HG03460 (cell line): Measurements from ENCODE around the gene ELMO3.

Experiments
- ATAC-seq: cut with Tn5 transposase; IDR thresholded peaks from one replicate; pipeline ENCODE4 v1.9.1; 2021; ENCODE audit not compliant: unreplicated experiment

The ELMO3 gene

DNA sequence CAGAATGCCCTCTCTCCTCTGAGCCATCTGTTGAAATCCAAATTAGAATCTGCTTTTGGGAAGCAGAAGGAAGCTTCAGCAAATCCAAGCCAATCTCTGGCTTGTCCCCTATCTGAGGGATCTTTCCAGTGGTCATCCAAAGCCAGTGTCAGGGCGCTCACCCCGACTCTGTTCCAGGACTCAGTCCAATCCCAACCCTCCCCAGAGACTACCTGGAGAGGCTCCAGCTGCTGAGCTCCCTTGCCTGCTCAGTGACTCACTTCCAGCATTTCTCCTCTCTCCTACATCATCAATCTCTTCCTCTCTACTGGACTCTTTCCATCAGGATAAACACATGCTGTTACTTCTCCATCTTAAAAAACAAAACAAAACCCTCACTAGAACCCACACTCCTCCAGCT, 17.6 kb upstream of the ELMO3 start:
- no peak for ATAC-seq

DNA sequence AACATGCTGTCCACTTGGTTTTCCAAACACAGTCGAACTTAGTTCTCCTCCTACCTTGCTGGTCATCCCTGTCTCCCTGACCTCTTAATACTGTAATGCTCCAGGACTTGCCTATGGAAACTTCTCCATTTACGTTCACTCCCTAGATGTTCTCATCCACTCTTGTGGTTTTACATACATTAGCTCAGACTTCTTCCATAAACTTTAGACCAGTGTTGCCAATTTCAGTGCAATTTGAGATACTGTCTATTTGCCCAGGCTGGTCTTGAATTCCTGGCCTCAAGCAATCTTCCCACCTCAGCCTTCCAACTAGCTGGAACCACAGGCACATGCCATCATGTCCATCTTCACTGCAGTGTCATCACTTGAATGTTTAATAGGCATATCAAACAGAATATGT, 16.6 kb upstream of the ELMO3 start:
- ATAC-seq, result no peak

DNA sequence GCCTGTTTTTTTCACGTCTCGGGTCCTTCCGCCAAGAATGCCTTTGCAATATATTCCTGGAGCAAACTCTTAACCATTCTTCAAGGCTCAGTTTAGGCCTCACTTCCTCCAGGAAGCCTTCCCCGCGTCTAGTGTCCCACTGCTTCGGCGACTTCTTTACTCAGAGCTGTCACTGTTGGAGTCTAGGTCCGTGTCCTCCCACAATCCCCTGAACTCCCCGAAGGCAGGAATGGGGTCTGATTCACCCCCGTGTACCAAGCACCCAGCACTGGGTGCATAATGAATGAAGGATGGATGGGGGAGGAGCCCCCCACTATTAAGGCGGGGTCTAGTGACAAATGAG, 15.7 kb upstream of the ELMO3 start:
- no peak for ATAC-seq

DNA sequence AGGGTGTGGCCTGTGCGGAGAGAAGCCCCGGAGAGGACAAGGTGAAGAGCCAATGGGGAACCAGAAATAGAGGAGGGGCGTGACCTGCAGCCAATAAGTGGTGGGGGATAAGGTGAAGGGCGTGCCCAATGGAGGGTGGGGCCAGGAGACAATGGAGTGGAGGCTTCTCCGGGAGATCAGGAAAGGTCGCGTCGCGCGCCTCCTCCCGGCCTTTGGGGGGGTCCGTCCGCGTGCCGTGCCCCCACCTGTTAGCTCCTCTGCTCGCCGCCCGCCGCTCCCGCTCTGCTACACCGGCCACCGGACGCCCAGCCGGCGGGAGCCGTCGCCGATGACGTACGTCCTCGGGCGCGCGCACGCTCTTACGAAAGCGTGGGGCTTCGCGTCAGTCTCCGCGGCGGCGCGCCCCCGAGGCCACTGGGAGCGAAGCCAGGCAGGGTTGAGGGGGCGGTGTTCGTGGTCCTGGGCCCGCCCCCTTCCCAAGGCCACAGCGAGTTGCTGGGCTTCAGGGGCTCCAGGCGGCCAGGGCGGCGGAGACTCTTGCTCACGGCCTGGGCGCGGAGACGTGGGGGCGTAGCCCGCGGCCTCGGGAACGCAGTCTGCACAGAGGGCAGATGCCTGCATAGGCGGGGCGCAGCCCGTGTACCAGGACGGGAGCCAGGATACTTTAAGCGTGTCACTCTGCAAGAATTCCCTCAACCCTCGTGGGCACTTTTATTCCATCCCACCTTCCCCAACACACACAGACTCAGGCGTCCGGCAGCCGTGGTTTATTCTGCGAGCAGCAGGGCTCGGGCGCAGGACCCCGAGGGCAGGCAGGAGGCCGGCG, 15.1 kb upstream of the ELMO3 start, which contains the start of gene MATCAP1:
TSS of gene MATCAP1 (minus strand) at position 337 of the 826 bp plus-strand sequence. CDS start 3,353 bp downstream, outside the sequence.
- ATAC-seq, result peak; percentile 91

DNA sequence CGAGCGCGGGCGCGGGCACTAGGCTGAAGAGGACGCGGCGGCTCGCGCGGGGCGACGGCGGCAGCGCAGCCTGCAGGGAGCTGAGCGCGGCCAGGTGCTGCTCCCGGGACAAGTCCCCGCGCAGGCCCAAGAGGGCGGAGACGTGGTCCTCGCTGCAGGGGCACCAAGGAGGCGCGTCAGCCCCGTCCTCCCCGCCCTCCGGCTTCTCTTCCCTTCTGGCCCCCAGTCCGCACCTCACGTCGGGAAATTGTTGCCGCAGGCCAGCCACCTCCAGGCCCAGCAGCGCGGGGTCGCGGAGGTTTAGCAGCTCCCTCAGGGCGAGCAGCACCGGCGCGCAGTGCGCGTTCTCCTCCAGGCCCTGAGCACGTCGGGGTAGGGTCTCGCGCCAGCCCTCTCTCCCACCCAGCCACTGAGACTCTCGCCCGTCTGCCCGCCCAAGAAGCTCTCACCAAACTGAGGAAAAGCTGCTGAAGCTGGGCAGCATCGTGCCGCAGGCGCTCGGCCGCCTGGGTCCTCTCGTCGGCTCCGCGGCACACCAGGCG, 14.4 kb upstream of the ELMO3 start:
- peak; percentile 3 for ATAC-seq

DNA sequence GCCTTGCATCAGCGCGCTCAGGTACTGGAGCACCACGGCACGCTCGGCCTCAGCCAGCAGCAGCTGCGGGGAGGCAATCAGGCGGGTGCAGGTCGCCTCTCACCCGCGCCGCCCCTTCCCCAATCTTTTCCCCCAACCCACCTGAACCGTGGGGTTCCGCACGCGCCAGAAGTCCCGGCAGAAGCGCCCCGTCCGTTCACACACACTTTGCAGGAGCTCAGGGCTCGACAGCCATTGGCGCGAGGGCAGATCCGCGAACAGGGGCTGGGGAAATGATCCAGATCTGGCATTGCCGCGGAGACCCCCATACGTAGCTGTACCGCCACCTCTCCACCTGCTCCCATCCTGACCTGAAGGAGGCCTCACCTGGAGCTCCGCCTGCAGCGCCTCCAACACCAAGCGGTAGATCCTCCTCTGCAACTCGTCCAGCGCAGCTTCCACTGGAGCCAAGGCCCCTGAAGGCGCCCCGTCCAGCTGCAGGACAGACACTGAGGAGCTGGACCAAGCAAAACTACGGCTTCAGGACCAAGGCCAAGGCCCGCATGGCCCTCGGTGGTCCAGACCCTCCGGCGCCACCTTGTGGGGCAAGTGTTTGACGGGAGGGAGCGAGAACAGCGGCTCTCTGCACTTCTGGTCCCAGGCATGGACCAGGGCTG, 13.8 kb upstream of the ELMO3 start:
- no peak for ATAC-seq

DNA sequence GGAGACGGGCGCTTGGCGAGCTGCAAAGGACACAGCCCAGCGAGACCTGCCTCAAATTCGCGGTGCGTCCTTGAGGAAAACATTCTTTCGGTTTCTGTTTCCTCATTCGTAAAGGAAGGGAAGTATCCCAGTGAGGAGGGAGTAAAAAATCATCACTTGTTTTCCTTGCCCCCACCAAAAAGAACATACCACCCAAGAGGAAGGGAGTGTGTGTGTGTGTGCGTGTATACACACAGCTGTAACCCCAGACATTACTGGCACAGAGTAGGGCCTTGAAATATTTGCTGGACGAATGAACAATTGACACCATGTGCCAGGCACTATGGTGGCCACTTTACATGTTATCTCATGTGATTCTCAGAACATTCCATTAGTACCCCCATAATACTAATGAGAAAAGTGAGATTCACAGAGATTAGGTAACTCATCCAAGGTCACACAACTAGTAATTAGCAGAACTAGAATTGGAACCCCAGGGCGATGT, 13.2 kb upstream of the ELMO3 start:
- no peak for ATAC-seq

DNA sequence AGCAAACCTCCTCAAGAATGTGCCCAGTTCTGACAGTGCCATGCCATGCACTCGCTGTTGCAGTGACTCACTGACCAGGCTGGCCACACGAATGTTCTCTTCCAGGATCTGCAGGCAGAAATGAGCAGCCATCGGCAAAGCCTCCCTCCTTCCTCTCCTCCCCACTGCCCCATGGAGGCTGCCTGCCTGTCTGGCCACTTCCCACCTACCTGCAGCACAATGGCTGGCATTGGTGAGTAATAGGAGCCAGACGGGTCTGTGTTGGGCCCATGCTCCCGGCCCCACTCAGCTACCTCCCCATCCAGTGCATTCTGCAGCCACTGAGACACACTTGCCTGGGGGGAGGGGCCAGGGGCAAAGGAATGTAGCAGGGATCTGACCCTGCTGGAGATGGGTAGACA, 12.4 kb upstream of the ELMO3 start:
- no peak for ATAC-seq

DNA sequence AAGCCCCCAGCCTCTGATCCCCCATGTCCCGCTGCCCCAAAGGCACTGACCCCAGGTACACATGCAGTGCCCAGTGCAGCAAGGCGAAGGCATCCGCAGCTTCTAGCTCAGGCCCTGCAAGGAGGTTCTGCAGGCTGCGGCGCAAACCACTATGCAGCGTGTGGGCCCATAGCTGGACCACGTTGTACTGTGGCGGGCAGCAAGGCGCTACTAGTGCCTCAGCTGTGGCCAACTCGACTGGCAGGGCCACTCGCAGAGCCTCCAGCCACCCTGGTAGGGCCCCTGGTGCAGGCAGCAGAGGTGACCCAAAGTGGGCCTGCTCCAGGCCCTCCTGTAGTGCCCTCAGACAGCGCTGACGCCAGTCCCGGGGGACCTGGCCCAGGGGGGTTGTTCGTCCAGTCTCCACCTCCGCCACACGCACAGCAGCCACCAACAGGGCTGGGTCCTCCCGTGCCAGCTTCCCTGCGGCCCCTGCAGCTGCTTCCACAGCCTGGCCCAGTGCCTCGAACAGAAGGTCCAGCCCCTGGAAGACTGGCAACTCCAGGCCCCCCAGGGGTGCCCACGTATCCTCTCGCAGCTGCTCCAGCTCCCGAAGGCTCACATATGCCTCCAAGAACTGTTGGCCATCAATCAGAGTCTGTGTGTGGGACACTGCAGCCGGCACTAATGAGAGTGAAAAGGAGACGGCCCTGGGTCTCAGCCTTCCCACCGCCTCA, 11.6 kb upstream of the ELMO3 start:
- no peak for ATAC-seq

DNA sequence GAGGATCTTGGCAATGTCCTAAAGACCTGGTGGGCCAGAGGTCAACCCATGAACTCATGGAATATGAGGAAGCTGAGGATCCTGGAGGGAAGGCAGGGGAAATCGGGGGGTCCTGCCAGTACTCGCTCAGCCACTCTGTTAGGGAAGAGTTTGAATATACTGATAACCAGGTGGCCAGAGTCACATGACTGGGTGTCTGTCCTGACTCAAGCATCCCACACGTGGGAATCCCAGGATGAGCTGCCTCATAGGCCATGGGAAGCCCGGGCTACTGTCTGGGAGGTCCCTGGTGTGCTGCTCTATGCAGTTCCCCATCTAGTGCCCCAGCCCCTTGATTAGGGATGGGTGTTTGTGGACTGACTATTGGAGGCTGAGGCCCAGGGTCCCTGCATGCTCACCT, 10.6 kb upstream of the ELMO3 start:
- no peak for ATAC-seq

DNA sequence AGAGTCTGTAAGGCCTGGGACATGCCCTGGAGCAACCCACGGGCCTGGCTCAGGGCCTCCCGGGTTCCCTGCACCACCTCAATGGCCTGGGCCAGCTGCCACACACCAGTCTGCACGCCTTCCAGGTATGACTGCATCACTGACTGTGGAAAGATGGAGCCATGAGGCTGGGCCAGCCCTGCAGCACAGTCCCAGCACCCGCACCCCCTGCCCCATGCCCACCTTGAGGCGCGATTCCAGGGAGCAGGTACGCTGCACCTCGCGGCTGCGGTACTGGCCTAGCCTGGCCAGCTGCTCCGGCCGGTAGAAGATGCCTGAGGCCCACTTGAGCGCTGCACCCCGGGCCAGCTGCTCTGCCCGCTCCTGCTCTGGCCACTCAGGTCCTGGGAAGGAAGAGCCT, 10.1 kb upstream of the ELMO3 start:
- ATAC-seq, result no peak

DNA sequence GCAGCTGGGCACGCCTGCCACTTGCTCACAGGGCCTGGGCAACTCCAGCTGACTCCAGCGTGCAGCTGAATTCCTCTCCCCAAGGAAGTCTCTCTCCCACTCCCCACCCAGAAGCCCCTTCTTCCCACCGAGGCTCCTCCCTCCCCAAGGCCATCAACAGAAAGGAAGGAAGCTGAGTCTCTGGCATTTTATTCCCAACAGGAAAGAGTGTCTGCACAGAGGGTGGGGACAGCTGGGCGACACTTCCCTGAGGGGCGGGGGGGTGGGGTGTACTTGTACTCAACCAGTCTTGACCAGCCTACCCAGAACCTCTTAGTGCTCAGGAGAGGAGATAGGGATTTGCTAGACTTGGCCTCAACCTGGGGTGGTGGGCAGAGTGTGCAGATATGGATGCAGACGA, 8.9 kb upstream of the ELMO3 start, which contains the start of gene EXOC3L1:
TSS of gene EXOC3L1 (minus strand) at position 96 of the 400 bp plus-strand sequence. CDS start 460 bp downstream, outside the sequence.
- ATAC-seq, result no peak

DNA sequence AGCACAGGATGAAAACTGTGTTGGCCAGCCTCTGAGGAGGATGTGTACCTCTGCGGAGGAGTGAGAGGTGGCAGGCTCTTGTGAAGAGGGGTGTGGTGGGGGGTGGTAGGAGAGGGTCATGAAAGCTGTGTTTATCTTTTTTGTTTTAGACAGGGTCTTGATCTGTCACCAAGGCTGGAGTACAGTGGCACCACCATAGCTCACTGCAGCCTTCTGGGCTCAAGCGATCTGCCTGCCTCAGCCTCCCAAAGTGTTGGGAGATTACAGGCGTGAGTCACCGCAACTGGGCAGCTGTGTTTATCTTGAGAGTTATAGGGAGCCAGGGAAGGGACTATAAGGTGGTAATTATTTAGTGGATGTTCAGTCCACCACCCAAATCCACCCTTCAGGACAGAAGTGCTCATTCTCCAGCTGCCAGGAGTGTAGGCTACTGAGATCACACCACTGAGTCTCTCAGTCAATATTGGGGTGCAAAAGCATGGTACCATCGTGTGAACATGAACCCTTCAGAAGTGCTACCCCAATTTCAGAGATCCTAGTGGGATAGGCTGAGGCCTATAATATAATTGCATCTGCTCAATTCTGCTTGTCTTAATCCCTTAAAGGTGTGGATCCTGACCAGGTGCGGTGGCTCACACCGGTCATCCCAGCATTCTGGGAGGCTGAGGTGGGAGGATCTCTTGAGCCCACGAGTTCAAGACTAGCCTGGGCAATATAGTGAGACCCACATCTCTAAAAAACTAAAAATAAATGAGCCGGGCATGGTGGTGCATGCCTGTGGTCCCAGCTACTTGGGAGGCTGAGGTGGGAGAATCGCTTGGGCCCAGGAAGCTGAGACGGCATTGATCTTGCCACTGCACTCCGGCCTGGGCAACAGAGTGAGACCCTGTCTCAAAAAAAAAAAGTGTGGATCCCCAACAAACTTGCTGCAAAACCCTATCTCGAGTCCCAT, 8.2 kb upstream of the ELMO3 start:
- ATAC-seq, result no peak

DNA sequence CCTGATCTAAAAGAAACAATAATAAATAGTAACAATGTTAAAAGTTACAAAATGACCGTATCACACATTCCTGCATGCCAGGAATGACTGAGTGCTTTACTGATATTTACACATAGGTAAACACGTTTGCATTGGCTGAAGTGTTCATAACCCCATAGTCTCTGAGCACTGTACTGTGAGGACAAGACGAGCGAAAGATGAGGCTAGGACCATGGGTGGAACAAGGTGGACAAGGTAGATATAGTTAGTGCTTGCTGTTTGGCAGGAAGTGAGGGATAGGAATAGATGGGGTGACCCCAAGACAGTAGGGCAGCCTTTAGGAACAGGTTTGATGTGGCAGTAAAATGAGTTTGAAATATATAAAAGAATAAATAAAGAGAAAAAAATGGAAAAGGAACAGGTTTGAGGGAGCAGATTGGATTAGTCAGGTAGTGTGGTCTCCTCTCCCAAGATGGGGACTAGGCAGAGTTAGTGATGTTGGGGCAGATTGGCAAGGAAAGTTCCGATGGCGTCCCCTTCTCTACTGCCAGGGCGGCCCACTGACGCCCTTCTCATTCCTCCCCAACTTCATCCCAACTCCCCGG, 7.4 kb upstream of the ELMO3 start:
- no peak for ATAC-seq

DNA sequence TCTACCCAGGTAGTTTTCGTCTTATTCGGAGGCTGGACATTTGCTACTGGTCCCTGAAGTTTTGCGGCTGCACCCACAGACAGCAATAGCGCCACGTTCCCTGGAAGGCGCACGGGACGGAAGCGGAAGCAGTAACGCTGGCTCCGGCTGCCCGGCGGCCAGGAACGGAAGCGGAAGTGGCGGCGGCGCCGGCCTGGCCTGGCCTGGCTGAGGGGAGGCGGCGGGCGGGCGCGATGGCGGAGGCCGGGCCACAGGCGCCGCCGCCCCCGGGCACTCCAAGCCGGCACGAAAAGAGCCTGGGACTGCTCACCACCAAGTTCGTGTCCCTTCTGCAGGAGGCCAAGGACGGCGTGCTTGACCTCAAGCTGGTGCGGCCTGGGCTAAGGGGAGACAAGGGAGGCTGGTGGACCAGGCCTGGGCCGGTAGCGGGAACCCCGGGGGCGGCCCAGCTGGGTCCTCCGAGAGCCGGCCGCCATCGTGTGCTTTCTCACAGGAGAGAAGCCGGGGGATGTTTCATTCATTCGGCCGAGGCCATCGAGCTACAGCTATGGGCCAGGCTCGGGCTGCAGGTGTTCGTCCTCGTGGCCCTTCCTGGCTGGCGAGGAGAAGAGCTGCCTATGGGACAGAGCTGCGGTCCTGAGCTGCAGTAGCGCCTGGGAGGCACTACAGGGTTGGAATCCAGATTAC, 6.8 kb upstream of the ELMO3 start, which contains the start of gene E2F4:
TSS of gene E2F4 (plus strand) at position 161 of the 687 bp plus-strand sequence. CDS start at position 234, 73 bp downstream.
- peak; percentile 87 for ATAC-seq

DNA sequence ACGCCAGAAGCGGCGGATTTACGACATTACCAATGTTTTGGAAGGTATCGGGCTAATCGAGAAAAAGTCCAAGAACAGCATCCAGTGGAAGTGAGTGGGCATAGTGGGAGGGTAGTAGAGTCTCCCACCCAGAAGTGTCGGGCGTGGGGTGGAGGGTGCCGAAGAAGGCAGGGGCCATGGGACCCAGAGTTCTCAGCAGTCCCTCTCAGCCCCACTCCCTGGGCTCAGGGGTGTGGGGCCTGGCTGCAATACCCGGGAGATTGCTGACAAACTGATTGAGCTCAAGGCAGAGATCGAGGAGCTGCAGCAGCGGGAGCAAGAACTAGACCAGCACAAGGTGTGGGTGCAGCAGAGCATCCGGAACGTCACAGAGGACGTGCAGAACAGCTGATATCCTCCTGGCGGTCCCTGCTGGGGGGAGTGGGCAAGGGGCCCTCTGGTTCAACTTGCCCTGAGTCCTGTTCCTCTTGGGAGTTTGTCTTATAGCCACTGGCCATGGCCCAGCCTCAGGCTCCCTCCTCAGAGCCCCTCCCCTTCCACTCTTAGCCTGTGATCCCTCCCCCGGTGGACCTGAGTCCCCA, 6.1 kb upstream of the ELMO3 start:
- ATAC-seq, result no peak

DNA sequence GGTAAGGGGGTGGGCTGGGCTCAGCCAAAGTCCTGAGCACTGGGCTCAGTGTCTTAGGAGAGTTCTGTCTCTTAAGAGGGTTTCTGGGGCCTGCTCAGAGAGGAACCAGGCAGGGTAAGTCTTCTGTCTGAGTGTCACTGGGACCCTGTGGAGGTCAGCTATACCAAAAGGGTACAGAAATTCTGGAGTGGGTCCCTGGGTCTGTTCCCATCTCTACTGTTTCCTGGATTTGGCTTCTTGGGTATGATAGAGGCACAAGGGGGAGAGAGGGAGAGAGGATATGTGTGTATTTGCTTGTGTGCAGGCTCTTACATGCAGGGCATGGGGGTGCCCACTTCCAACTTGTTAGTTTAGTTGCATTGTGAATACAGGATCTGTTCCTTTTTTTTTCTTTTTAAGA, 5.4 kb upstream of the ELMO3 start:
- ATAC-seq, result no peak

DNA sequence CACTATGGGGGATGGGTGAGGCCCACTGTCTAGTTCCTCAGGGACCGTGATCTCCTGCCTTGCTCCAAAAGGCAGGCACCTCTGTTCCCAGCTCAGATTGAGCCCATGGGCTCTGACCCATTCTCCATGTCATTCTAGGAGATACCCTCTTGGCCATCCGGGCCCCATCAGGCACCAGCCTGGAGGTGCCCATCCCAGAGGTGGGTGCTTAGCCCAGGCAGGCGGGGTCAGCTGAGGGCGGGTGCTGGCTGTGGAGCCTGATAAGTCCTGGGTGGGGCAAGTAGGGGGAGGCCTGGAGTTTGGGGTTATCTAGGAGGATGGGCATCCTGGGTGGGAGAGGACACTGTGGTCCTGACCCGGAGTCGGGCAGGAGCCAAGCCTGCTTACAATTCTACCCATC, 4.7 kb upstream of the ELMO3 start:
- no peak for ATAC-seq

DNA sequence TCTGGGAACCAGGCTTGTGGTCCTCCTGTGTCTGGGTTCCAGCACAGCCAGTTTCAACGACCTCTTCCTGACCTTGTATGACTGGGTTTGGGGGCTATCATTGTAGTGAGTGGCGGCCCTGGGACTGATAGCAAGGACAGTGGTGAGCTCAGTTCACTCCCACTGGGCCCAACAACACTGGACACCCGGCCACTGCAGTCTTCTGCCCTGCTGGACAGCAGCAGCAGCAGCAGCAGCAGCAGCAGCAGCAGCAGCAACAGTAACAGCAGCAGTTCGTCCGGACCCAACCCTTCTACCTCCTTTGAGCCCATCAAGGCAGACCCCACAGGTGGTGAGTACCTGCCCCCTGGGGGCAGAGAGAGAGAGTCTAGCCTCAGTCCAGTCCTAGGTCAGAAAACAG, 3.3 kb upstream of the ELMO3 start:
- no peak for ATAC-seq
